Activated CD8-positive, alpha-beta memory T cell treated with anti-CD3 and anti-CD28 coated beads for 1 hour (primary cell): ENCODE measurements around the gene SOX13.

Source experiments
- DNase-seq, 2 donors: peaks; one replicate each; pipeline ENCODE4 v3.0.0-alpha.2; 2020; ENCODE audit warnings: low read depth in 1 of 2; ENCODE audit errors: extremely low read depth in 1 of 2

Gene SOX13

DNA sequence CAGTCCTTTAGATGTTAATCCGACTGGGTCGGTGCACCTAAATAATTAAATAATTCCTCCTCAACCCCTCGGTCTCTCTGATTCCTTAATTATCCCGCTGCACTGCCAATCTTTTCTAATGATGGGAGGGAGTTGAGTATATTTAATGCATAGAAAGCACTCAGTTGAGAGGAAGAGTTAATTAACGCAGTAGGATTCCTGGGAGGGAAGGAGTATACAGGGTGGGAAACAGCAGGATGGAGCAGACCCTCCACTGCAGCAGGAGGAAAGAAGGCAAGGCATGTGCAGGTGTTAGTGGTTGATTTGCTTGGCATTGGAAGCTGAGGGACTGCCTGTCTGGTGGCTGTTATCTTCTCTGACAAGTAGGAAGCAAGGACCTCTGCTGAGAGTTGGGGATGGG, 103.1 kb downstream of the SOX13 start:
- DNase-seq: no peak

GRCh38 chr1:204177133-204177532, 104.2 kb downstream of the SOX13 start:
- DNase-seq: no peak
